Tibial nerve (tissue), 4 donors: ENCODE data around the gene FAF2. TPM values are rescaled to one million over a fixed set of nuclear protein-coding genes. Genes with fewer than 3 reads are reported as not detected.

ENCODE experiments used
- DNase-seq, 2 donors: peaks; one replicate each; pipeline ENCODE4 v3.0.0-alpha.2; 2019; ENCODE audit warnings: low spot score in 2 of 2
- H3K27ac ChIP-seq, 4 donors: fragments of 200-600 bp; sonication (generic) in 3 of 4; one replicate each; pipeline ENCODE4 v1.5.1; 2017 to 2019; ENCODE audit warnings: mild to moderate bottlenecking in 1 of 4
- H3K27me3 ChIP-seq, 2 donors: fragments of 200-600 bp; sonication (generic) in 1 of 2; one replicate each; pipeline versions ENCODE4 v1.5.1 to v1.6.0; 2017 to 2019
- H3K36me3 ChIP-seq, 3 donors: fragments of 200-600 bp; sonication (generic); one replicate each; pipeline ENCODE4 v1.5.1; 2018 to 2019
- H3K4me1 ChIP-seq, 4 donors: fragments of 200-600 bp; sonication (generic) in 3 of 4; one replicate each; pipeline ENCODE4 v1.5.1; 2017 to 2019
- H3K4me3 ChIP-seq, 4 donors: fragments of 200-600 bp; sonication (generic) in 3 of 4; one replicate each; pipeline ENCODE4 v1.5.1; 2017 to 2019; ENCODE audit warnings: mild to moderate bottlenecking in 1 of 4, moderate library complexity in 1 of 4
- H3K9me3 ChIP-seq, 4 donors: fragments of 200-600 bp; sonication (generic) in 3 of 4; one replicate each; pipeline ENCODE4 v1.5.1; 2017 to 2019
- EP300 ChIP-seq, 2 donors: sonication (generic); formaldehyde crosslinking; IDR thresholded peaks; one replicate each; pipeline ENCODE4 v1.6.1; 2017; ENCODE audit warnings: antibody characterized with exemption in 2 of 2, mild to moderate bottlenecking in 1 of 2
- POLR2A ChIP-seq, 2 donors: fragments of 450-650 bp; IDR thresholded peaks; one replicate each; pipeline ENCODE4 v1.6.1; 2017; ENCODE audit warnings: antibody characterized with exemption in 2 of 2, mild to moderate bottlenecking in 2 of 2, moderate library complexity in 2 of 2
- WGBS, 2 donors: methylation state at CpG; one replicate each; pipeline ENCODE4 v1.1.5; 2018; 5-methylcytosine and 5-hydroxymethylcytosine counted together
- total RNA-seq, 4 donors: library from RNA; depleted of rRNA; stranded (reverse); fragments of >200 nt; gene quantifications; one replicate each; pipeline ENCODE4 v1.1.0, GENCODE V29; 2016
- TF ChIP-seq, protein P1 (sequence below), 5 experiments: fragments of 200-600 bp in 3 of 5; fragments of 450-650 bp in 2 of 5; sonication (generic) in 3 of 5; IDR thresholded peaks; one replicate each; pipeline ENCODE4 v1.5.1; 2016 to 2019; ENCODE audit warnings: antibody characterized with exemption in 5 of 5, mild to moderate bottlenecking in 3 of 5, moderate library complexity in 2 of 5

The FAF2 gene
- total RNA-seq, 4 donors from 2014 or later = 23.0 to 30.8 (median 29.4) TPM

DNA sequence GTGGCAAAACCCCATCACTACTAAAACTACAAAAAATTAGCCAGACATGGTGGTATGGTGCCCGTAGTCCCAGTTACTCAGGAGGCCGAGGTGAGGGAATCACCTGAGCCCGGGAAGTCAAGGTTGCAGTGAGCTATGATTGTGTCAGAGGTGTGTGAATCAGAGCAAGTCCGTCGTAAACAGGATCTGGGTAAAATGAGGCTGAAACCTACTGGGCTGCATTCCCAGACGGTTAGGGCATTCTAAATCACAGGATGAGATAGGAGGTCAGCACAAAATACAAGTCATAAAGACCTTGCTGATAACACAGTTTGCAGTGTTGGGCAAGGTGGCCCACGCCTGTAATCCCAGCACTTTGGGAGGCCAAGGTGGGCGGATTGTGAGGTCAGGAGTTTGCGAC, 29.9 kb upstream of the FAF2 start:
- peaks cover 0 to 33% (median 26%) of the 10 kb centered on the region in 4 donors for H3K4me1 ChIP-seq
- no peaks in the 10 kb centered on the region for H3K36me3 ChIP-seq
- H3K4me3 ChIP-seq = no peak overlapping the region
- no peak for DNase-seq
- no peaks in the 10 kb centered on the region for H3K9me3 ChIP-seq
- no peak overlapping the region for H3K27ac ChIP-seq
- 90 to 91% methylated on average over 9 of the region's 9 CpGs for WGBS, 2 donors
- no peaks in the 10 kb centered on the region for H3K27me3 ChIP-seq
- TF ChIP-seq EP300 (IDR thresholded peaks at IDR 0.05) (no peak), POLR2A (IDR thresholded peaks at IDR 0.05) (no peak)
- TF ChIP-seq, protein P1, sequence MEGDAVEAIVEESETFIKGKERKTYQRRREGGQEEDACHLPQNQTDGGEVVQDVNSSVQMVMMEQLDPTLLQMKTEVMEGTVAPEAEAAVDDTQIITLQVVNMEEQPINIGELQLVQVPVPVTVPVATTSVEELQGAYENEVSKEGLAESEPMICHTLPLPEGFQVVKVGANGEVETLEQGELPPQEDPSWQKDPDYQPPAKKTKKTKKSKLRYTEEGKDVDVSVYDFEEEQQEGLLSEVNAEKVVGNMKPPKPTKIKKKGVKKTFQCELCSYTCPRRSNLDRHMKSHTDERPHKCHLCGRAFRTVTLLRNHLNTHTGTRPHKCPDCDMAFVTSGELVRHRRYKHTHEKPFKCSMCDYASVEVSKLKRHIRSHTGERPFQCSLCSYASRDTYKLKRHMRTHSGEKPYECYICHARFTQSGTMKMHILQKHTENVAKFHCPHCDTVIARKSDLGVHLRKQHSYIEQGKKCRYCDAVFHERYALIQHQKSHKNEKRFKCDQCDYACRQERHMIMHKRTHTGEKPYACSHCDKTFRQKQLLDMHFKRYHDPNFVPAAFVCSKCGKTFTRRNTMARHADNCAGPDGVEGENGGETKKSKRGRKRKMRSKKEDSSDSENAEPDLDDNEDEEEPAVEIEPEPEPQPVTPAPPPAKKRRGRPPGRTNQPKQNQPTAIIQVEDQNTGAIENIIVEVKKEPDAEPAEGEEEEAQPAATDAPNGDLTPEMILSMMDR (IDR thresholded peaks at IDR 0.05) = no peak

GRCh38 chr5:176420086-176420485, 28.1 kb upstream of the FAF2 start:
- no peaks in the 10 kb centered on the region for H3K36me3 ChIP-seq
- no peak overlapping the region for H3K4me3 ChIP-seq
- no peak for DNase-seq
- no peaks in the 10 kb centered on the region for H3K9me3 ChIP-seq
- TF ChIP-seq POLR2A (IDR thresholded peaks at IDR 0.05) (no peak), EP300 (IDR thresholded peaks at IDR 0.05) (no peak)
- TF ChIP-seq, protein P1 (IDR thresholded peaks at IDR 0.05) = no peak
- H3K27me3 ChIP-seq = no peaks in the 10 kb centered on the region
- 80 to 87% methylated on average over 5 of the region's 5 CpGs for WGBS, 2 donors
- H3K4me1 ChIP-seq = peaks cover 0 to 15% (median 9%) of the 10 kb centered on the region in 4 donors
- no peak overlapping the region for H3K27ac ChIP-seq

DNA sequence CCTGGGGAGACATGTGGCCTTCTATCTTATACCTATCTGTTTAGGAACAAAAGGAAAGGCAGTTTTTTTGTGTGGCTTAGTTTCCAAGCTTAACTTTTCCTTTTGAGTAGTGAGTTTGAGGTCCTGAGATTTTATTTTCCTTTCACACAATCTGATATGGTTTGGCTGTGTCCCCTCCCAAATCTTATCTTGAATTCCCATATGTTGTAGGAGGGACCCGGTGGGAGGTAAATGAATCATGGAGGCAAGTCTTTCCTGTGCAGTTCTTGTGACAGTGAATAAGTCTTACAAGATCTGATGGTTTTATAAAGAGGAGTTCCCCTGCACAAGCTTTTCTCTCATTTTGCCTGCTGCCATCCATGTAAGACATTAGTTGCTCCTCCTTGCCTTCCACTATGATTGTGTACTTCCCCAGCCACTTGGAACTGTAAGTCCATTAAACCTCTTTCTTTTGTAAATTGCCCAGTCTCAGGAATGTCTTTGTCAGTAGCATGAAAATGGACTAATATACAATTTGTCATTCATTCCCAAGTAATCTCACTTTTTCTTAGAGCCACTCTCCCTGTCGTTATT, 27.1 kb upstream of the FAF2 start:
- Histone ChIP-seq H3K27ac (no peak overlapping the region), H3K9me3 (no peaks in the 10 kb centered on the region), H3K36me3 (no peaks in the 10 kb centered on the region), H3K4me3 (no peak overlapping the region), H3K27me3 (no peaks in the 10 kb centered on the region), H3K4me1 (peaks cover 0 to 8% (median 3%) of the 10 kb centered on the region in 4 donors)
- TF ChIP-seq EP300 (IDR thresholded peaks at IDR 0.05) = no peak
- no peak for TF ChIP-seq POLR2A (IDR thresholded peaks at IDR 0.05)
- TF ChIP-seq, protein P1 (IDR thresholded peaks at IDR 0.05) = no peak
- DNase-seq = no peak
- 69 to 84% methylated on average over 2 of the region's 2 CpGs for WGBS, 2 donors

GRCh38 chr5:176424181-176424580, 24.0 kb upstream of the FAF2 start:
- H3K27ac ChIP-seq = no peak overlapping the region
- H3K4me1 ChIP-seq = no peaks in the 10 kb centered on the region
- 65 to 79% methylated on average over 3 of the region's 3 CpGs for WGBS, 2 donors
- TF ChIP-seq EP300 (IDR thresholded peaks at IDR 0.05) = no peak
- no peak for TF ChIP-seq POLR2A (IDR thresholded peaks at IDR 0.05)
- TF ChIP-seq, protein P1 (IDR thresholded peaks at IDR 0.05) = no peak
- no peaks in the 10 kb centered on the region for H3K27me3 ChIP-seq
- H3K4me3 ChIP-seq = no peak overlapping the region
- H3K36me3 ChIP-seq = no peaks in the 10 kb centered on the region
- no peak for DNase-seq
- no peaks in the 10 kb centered on the region for H3K9me3 ChIP-seq

DNA sequence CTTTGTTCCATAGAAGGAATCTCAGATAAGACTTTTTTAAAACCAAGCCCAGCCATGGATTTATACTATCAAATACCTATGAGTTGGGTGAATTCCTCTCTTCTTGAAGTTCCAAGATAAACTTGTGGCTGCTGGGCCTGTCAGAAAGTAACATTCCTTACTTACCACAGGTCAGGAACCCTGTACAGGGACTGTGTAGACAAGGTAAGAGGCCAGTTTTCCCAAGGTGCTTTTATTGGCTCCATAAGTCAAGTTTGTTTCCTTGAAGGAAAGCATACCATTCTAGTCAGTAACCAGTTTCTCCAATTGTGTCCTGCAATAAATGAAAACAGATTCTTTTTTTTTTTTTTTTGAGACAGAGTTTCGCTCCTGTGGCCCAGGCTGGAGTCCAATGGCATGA, 23.0 kb upstream of the FAF2 start:
- 76 to 79% methylated on average over 1 of the region's 1 CpG for WGBS, 2 donors
- TF ChIP-seq POLR2A (IDR thresholded peaks at IDR 0.05) = no peak
- TF ChIP-seq, protein P1 (IDR thresholded peaks at IDR 0.05) = no peak
- no peak for TF ChIP-seq EP300 (IDR thresholded peaks at IDR 0.05)
- no peak for DNase-seq

More for the DNA sequence above, 23.0 kb upstream of the FAF2 start:
- H3K36me3 ChIP-seq = no peaks in the 10 kb centered on the region
- H3K27me3 ChIP-seq = no peaks in the 10 kb centered on the region
- H3K9me3 ChIP-seq = no peaks in the 10 kb centered on the region
- no peaks in the 10 kb centered on the region for H3K4me1 ChIP-seq
- H3K4me3 ChIP-seq = no peak overlapping the region
- no peak overlapping the region for H3K27ac ChIP-seq
